HG03342 (cell line): ENCODE results near the gene TBX3.

Experiments used
- ATAC-seq: cut with Tn5 transposase; IDR thresholded peaks from one replicate; pipeline ENCODE4 v1.9.1; 2021; ENCODE audit warnings: mild to moderate bottlenecking, moderate library complexity; ENCODE audit not compliant: unreplicated experiment

Gene TBX3

DNA sequence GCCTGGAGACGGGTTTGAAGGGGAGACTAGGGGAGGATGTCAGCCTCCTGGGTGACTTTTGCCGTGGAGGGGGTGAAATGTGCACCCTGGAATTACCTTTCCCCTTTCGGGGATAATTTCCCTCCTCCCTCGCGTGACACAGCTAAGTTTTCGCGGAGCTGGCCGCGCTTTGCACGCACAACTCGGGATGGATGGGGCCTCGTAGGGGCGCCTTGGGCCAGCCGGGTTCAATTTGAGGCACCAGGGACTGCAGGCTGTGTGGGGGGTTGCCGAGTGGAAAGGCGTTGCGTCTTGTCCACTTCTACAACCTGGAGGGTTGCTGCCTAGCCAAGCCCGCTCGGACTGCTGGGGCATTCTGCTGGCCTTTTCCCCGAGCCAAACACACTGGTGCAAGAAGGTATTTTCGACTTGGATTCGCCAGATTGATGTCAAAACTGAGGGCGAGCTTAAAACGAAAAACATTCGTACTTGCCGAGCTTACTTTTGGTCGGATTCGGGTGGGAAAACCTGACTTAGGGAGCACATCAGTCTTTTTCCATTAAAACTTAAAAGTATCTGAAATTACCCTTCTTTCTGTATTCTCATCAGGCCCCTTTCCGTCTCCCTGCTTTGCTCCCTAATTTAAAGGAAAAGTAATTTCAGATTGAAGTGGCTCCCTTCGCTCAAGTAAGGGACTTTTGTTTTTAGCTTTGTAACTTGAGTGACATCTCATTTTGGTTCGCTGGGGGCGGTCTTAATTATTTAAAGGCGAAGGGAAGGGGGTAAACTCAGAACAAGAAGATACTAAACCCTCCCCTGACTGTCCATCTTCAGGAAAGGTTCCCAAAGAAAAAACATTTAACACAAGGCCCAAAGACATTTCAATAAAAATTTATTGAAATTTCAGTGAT lies 14.3 kb downstream of the TBX3 start:
- ATAC-seq: no peak

DNA sequence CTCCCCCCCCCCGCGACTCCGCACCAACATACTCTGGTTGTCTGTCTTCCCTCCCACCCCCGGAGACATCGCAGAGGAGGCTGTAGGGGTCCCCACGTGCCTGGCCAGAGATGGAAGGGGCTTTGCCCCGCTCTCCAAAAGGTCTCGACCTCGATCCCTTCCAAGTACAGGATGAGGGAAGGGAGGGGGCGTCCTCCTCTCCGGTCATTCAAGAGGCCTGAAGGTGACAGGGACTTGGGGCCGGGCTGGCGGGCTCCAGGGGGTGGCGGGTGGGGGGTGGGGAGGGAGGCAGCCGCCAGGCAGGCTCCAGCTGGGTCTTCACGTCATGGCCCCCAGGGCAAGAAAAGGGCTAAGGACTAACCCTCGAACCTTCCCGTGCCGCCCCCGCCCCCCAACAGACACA lies 15.1 kb downstream of the TBX3 start:
- no peak for ATAC-seq

DNA sequence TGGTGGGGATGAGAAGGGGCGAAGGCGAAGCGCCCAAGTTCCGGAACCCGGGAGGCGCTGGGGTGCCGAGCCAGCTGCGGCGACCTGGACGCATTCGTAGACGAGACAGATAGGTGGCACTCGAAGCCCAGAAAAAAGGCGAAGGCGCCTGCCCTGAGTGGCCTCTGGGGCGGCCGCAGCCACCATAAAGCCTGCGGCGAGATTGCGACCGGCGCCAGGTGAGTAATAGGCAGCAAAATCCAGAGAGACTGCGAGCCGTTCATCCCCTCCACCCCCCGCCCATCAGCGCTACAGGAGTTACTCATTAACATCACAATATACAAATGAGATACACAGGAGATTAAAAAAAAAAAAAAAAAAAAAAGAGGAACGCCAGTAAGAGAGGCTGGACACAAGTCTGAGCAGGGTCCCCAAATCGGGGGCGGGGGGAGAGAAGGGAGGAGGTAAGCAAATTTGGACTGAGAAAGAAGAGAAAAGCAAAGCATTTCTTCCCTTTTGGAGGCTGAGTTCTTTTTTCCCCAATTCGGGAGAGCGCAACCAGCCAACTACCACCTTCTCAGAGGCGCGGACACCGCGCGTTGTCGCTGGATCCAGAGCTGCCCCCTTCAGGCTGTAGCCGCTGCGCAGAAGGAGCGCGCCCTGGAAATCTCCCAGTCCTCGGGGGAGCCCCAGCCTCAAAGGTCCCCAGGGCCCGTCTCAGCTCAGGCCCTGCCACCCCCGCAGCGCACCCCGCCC lies 15.7 kb downstream of the TBX3 start:
- peak; percentile 48 for ATAC-seq

DNA sequence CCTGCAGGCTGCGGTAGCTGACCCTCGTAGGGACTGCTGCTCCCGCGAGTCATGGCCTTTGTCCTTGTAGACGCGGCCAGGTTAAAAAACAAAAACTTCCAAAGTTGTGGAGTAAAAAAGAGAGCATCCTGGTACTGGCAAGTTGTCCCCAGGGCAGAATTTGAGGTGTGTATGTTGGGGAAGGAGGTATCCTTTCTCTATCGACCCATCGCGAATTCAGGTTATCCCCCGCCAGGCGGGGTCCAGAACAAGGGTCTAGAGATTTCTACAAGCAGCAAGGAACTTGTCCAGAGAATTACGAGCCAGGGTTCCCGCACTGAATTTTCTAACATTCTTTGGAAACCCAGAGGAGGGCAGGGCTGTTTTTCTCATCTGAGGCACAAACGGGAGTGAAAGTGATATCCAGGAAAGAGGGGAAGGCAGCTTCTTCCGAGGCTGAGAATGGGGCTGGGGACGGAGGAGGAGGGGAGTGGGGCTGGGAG lies 16.3 kb downstream of the TBX3 start:
- ATAC-seq: no peak

DNA sequence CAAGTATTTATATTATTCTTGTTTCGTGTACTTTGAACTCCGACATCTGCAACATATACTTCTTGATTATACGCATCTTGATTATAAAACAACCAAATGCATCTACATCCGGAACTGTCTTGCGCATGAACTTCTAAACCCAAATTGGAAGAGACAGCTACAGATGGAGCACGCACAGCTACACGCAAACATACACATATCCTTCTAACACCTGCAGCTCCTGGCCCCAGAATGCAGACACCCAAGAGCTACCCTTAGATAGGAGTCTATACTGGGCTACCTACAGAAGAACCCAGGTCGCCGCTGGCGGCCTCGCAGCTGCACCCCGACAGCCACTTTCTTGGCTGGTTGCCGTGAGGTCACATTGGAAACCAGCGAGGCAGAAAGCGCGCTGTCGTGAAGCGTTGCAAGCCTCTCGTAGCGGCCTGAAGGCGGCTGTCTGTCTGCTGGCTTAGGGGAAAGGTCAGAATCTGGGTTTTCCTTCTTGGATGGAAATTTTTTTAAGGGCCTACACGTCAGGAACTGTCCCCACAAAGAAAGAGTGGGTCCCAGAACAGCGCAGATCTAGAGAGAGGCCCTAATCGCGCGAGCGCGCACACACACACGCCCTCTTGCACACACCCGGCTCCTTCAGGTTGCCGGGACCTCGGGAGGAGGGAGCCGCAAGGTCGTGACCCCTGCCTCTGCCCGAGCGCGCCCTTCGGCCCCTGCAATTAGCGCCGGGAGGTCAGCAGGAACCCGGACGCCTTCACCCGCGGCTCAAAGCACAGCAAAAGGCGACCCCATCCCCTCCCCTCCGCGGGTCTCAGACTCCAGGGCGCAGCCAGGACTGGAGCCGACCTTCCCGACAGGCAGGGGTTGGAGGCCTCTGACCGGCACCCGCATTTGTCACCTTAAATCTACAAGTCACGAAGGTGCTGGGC lies 17.0 kb downstream of the TBX3 start:
- ATAC-seq: no peak

DNA sequence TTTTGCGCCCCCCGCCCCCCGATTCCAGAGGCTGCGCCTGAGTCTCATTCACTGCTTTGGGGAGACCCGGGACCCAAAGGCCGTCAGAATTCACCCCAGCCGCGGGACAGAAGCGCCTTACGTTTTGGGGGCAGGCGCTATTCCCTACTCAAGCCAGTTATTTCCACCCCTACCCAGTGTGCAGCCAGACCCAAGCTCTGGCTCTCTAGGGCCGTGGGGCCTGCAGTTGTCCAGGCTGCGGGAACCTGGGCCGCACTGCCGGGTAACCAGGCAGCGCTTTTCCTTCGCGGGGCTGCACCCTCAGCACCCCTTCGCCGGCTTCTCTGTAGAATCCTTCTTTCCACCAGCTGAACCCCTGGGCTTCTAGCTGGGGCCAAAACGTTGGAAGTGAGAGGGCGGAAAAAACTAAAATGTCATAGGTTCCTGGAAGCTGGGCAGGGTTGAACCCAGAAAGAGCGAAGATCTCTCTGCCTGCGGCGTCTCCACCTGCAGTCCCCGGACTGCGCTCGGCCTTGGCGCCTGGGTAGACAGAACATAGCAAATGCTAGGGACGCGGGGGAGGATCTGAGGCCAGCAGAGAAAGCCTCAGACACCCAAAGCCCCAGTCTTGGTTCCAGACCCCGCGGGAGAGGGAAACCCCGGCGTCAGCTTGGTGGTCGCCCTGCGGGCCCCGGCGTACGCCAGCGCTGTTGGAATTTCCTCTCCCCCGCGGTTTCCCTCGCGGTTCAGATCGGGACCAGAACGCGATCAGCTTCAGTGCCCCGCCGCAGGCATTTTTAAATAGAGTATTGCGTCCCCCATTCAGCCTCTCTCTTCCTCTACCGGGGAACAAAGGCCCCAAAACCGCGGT lies 18.3 kb downstream of the TBX3 start:
- ATAC-seq: no peak

DNA sequence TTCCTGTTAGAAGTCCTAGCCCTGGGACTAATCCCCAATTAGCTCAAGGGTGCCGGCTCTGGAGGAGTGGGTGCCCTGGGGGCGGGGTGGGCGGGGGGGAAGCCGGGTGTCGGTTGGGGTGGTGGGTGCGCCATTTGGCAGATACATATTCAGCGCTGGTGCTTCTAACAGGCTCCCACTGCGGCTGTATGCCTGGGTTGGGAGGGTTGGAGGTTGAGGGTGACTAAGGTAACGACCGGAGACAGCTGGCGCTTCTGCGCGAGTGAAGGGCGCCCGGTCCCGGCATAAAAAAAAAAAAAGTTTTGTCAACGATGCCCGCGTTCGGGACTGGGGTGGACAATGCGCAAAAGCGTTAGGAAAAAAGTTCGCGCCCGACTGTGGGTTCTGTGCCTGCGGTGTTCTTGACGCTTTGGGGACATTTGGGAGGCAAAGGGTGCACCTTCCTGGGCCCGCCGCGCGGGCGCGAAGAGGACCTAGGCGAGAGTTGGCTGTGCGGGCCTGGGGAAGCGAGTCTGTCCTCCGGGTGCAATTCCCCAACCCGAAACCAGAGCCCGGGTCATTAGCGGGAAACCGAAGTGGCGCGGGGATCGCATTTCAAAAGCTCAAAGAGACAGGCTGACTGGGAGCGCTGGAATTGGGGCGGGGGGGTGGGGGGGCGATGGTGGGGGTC lies 19.2 kb downstream of the TBX3 start:
- no peak for ATAC-seq

DNA sequence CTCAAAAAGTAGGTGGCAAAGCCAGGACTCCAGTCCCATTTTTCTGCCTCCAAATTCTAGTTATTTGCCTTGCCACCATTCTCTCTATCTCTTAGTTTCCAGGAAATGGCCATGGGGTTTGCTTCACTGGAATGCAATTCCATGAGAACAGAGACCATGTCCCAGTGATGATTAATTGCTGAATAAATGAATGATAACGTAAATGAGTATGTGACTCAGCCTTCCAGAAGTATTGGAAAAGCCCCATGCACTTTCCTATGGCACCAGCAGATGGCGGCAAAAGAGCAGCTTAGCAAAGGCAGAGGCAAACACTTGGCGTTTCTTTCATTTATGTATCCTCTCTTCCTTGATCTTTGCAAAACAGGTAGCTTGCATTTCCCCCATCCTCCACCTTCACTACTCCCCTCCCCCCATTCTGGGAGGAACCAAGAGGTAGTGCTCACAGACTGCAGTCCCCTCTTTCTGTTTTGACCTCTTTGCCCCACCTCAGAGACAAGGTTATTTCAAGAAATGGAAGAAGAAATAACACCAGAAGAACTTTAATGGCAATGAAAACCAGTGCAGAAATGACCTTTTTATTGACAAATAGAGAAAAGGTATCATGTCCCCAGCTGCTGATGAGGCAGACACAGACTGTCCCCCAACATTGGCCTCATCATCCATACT lies 21.3 kb downstream of the TBX3 start:
- no peak for ATAC-seq

DNA sequence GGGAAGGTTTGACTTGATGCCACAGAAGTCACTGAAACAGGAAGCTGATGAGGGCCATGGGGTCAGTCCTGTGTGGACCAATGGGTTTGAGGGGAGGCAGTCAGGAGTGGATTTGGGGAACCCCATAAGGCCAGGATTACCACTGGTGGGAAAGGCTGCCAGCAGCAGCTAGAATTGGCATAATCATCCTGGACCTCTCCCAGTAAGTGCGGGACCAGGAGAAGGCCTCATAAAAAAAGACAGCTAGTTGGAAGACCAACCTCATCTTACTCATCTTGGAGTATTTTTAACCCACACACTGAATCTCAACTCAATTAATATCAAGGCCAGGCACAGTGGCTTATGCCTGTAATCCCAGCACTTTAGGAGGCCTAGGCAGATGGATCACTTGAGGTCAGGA lies 22.7 kb downstream of the TBX3 start:
- ATAC-seq: no peak

DNA sequence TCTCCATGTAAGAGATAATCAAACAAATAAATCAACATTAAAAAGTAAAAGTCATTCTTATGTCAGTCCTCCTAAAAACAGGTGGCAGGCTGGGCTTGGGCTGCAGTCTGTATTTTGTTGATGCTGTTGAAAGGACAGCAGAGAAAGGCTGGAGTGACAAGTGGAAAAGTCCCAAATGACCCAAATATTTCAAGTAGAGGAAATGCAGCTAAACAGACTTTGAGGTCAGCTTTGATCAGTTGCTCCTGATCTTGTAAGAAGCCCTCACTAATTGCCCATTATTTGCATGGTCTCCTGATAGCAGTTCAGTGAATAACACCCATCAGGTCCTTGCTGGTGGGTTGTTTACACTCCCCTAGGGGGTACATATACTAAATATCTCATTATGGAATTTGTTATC lies 24.9 kb downstream of the TBX3 start:
- ATAC-seq: no peak

DNA sequence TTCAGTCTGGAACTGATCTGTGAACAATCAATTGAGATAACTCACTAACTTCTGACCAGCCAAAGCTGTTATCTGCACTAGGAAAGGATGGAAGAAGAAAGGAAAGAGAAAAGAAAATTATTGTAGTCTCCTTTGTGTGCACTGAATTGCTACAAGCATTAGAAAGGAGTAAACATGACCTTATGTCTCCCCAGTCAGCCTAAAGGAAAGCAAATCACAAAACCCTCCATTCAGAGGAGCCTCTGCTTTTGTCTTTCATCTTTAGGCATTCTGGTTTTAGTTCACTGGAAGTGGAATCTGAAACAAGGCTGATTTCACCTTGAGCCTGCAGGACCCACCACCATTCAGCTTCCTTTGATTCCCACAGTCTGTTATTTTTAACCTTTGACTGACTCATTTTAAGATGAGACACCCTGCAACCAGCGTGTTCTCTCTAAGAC lies 26.0 kb downstream of the TBX3 start:
- no peak for ATAC-seq

DNA sequence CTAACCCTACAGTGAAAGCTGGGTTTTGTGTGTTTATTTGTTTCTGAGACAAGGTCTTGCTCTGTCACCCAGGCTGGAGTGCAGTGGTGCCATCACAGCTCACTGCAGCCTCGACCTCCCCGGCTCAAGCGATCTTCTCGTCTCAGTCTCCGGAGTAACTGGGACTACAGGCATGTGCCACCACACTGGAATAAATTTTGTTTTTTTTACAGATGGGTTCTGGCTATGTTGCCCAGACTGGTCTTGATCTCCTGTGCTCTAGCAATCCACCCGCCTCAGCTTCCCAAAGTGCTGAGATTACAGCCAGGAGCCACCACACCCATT lies 26.4 kb downstream of the TBX3 start:
- no peak for ATAC-seq

DNA sequence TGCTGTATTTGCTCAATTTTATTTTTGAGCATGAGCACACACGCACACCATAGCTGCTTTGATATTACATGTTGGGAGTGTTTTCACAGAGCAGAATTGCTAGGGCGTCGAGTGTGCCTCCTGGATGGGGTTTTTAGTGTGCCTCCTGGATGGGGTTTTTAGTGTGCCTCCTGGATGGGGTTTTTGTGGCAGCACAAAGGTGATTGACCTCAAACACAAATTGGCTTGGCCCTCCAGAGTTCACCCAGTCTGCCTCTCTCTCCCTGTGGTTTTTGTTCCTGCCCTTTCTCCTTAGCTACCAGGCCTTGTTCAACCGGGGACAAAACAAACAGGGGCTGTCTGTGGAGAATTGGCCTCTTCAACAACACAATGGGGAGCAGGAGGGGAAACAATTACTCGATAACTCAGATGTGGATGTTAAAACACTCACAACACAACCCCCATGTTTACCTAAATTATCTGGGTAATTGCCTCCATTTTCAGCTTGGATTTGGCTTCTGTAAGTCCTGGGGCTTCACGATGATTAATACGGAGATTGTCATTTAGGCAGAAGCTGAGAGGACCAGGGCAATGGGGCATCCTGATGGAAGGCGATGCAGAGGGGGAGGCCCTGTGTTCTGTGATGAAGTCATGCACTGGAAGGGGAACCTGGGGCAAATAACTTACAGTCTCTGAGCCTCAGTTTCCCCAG lies 26.9 kb downstream of the TBX3 start:
- ATAC-seq: no peak

DNA sequence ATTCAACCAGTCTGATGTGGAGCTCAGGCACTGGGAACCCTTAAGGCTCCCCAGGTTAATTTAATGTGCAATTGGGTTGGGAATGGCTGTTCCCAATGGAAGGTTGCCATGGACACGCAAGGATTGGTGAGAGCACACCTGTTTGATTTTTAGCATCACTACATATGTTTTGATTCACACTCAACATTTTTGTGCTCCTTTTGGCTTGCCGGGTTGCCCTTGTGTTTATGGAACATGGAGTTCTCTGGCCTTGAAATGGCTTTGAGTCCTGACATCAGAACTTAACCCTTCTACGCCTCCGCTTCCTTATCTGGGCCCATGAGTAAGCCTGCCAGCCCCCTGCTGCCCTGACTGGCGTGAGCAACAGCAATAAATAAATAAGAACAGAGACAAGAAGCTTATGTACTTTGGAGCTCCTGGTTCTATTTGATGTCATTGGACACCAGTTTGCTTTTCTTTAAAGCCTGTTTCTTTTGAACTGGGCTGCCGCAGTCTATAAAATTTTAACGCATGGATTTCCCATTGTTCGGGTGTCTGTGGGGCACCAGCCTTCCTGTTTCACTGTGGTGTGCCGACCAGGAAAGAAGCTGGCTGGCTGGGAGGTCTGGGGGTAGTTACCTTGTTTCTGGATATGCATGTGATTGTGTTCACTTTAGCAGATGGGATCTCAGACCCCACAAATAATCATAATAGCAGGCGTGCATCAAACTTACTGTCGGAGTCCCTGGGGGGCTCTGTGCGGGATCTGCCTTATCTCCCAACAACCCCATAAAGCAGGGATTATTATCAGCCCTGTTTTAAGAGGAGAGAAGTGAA lies 27.8 kb downstream of the TBX3 start:
- ATAC-seq: no peak

DNA sequence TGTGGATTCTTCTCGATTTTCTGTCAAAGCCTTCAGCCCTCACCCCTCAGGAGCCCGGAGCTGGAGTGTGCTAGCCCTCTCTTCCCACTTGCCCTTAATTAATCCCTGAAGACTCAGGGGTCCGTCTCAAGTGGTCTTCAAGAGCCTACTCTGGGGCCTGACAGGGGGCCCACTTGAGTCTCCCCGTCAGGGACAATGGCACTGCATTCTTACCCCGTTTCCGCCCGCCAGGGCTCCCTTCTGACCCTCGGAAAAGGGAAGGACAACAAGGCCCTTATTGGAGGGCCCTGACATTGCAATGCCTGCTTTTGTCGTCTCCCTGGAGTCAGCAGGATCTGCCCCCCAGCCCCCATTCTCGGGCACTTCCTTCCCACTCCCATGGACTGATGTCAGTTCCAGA lies 34.4 kb downstream of the TBX3 start:
- no peak for ATAC-seq

DNA sequence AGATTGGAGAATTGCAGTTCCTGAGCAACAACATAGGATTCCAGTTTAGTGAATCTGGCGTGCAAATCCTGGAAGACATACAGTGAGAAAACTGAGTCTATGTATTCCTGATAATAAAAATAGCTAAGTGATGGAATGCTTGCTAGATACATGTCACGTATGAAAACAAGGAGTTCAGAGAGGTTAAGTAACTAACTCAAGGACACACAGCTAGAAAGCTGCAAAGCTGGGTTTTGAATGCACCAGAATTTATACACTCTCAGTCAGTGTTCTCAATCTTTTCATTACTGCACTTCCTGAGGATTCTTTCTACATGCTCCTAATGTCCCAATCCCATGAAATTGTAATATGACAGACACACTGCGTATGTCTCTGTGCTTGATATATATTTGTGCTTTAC lies 35.3 kb downstream of the TBX3 start:
- ATAC-seq: no peak

DNA sequence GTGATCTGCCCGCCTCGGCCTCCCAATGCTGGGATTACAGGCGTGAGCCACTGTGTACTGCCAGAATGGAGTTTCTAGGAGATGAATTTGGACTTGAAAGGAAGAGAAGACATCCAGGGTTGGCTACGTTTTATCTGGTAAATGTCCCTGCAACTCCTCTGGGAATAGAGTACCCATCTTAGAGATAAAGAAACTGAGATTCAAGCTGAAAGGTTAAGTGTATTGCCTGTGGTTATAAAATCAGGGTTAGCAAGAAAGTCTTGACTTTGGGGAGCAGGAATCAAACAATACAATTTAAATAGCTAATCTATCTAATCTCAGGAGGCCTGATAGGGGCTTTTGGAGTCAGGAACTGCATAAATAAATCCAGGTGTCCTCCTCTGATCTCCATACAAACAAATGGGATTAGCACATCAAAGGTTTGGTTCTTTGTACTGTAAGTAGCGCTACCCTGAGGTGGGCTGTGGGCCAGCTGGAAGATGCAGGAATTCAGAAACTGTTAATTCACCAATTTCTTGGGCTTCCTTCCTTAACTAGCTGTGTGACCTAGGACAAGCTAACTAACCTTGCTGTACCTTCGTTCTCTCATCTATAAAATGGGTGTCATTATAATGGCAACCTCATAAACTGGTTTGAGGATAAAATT lies 45.1 kb downstream of the TBX3 start:
- ATAC-seq: no peak
